Gastroesophageal sphincter (tissue), 3 donors: ENCODE results near the gene ADAM8.

ENCODE experiments used
- CTCF ChIP-seq, 4 experiments: fragments of 200-600 bp in 2 of 4; fragments of 450-650 bp in 2 of 4; sonication (generic) in 1 of 4; IDR thresholded peaks; one replicate each; pipeline ENCODE4 v1.5.1; 2017 to 2019; ENCODE audit warnings: antibody characterized with exemption in 4 of 4, mild to moderate bottlenecking in 2 of 4, moderate library complexity in 2 of 4
- EP300 ChIP-seq: sonication (generic); formaldehyde crosslinking; IDR thresholded peaks from one replicate; pipeline ENCODE4 v1.6.1; 2017; ENCODE audit warnings: antibody characterized with exemption, mild to moderate bottlenecking
- POLR2A ChIP-seq, 2 donors: fragments of 450-650 bp; IDR thresholded peaks; one replicate each; pipeline ENCODE4 v1.6.1; 2017; ENCODE audit warnings: antibody characterized with exemption in 2 of 2, mild to moderate bottlenecking in 2 of 2, moderate library complexity in 1 of 2
- POLR2AphosphoS5 ChIP-seq: sonication (generic); formaldehyde crosslinking; IDR thresholded peaks from one replicate; pipeline ENCODE4 v1.6.1; 2017; ENCODE audit warnings: antibody characterized with exemption

GRCh38 chr10:133292919-133293809 lies 16.5 kb upstream of the ADAM8 start:
- no peak for TF ChIP-seq CTCF (IDR thresholded peaks at IDR 0.05)
- TF ChIP-seq POLR2A (IDR thresholded peaks at IDR 0.05), result no peak
- TF ChIP-seq POLR2AphosphoS5, result no peak
- TF ChIP-seq EP300, result no peak
